NCI-H1048 (cell line): Measurements from ENCODE around the gene TCEANC2.

Source experiments
- DNase-seq: peaks from one replicate; lab custom pipeline; 2025; lab: John Stamatoyannopoulos, UW

The TCEANC2 gene

GRCh38 chr1:54136269-54136896 is 83.0 kb downstream of the TCEANC2 start:
- no peak for DNase-seq

DNA sequence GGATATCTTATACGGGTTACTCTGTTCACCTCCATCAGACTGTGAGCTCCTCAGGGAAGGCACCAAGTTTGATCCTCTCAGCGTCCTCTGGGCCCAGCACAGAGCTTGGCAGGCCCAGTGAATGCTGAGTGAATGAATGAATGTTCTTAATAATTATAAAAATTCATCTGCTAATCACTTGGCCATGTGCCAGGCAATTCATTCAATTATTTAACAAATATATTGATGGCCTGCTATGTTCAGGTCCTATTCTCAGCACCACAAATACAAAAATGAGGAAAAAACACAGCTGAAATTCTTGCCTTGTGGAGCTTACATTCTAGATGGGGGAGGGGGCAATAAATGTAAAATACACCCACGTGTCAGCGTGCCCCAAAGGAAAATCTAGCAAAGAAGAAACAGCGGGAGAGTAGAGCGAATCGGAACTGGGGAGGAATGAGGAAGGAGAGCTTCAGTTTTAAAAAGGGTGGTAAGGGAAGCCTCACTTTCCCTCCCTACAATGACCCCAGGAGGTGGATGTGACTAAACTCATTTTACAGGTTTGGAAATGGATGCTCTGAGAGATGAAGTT is 83.6 kb downstream of the TCEANC2 start:
- no peak for DNase-seq

DNA sequence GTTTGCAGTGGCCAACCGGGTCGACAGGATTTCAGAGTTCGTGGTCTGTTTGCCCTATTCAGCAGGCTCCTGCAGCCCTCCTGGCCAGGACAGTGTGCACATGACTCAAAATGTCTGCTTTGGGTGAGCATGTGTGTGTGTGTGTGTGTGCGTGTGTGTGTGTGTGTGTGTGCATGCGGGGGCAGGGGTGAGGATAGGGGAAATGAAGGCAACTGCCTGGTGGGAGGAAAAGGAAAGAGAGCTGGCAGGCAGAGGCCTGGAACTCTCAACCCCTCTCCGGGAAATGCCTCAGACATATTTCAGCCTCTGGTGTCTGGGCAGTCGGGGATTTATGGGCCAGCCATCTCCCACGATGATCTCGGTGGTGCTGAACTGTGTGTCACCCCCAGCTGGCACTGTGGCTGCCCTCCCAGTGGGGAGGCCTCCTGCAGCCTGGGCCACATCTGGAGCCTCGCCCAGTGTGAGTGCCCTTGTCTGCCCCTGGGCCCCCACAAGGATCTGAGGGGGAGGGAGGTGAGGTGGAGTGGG is 84.2 kb downstream of the TCEANC2 start:
- no peak for DNase-seq

DNA sequence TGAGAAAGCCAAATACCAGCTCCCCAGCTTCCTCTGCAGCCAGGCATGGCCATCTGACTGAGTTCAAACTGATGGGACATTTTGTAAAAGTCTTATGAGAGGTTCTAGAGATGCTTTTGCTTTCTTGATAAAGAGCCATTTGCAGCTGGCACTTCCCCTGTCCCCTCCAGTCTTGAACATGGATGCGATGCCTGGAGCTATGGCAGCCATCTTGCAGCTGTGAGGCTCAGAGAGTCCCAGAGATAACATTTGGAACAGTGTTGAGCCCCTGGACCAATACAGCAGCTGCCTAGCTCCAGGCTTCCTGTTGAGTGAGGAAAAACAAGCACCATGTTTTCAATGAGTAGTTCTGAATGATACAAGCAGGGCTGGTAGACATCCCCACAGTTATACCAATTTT is 85.6 kb downstream of the TCEANC2 start:
- no peak for DNase-seq

- no peak for DNase-seq
Observed at GRCh38 chr1:54139711-54140110, 86.3 kb downstream of the TCEANC2 start.

GRCh38 chr1:54142146-54142900 is 88.9 kb downstream of the TCEANC2 start:
- no peak for DNase-seq

DNA sequence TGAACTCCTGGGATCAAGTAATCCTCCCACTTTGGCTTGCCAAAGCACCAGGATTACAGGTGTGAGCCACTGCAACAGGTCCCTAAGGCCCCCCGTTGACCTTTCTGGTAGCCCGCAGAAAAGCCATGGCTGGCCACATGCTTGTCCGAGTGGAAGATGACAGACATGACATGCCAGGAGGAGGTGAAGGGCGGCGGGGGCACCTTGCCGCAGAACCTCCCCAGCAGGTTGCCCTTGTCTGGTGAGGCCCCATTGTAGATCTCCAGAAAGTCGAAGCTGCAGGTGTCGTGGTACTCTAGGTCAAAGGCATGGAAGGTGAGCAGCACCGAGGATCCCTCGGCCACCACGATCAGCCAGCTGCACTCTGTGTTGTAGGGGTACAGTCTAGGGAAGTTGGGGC is 91.0 kb downstream of the TCEANC2 start:
- DNase-seq: no peak

DNA sequence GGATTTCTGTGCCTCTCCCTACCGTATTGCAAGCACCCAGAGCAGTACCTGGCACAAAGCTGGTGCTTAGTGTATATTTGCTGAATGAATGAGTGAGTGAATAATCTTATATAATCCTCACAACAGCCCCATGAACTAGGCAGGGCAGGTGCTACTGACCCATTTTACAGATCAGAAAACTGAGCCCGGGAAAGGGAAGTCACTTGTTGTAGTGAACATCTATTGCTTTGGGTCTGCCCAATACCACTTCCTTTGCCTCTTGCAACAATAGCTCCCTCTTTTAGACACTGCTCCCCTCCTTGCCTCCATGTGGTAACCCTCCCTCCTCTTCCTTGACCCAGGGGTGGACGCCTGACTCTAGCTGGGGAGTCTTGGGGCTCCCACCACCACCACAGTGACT is 96.3 kb downstream of the TCEANC2 start:
- no peak for DNase-seq

GRCh38 chr1:54151013-54151412 is 97.6 kb downstream of the TCEANC2 start:
- no peak for DNase-seq

GRCh38 chr1:54152696-54153095 is 99.3 kb downstream of the TCEANC2 start, which contains the start of gene CDCP2:
Gene CDCP2, minus strand, starts transcription at chr1:54153000. Its CDS starts 78 bp downstream, at chr1:54152922.
- no peak for DNase-seq

- no peak for DNase-seq
Observed at GRCh38 chr1:54153535-54154439, 100.4 kb downstream of the TCEANC2 start.
